Panc1 (cell line): ENCODE results near the gene FBRSL1. TPM values are rescaled to one million over a fixed set of nuclear protein-coding genes. Genes with fewer than 3 reads are reported as not detected.
A peak's percentile ranks its signal among the peaks of the same experiment; 100 is the strongest.

Experiments used
- ATAC-seq: fragments of 200-7000 bp; cut with Tn5 transposase; 2 replicates; pipeline ENCODE4 v1.9.1; 2020; ENCODE audit warnings: mild to moderate bottlenecking, moderate library complexity
- BruUV-seq: library from RNA; stranded (reverse); fragments of 400-500 nt; replicated peaks from 2 replicates; lab custom pipeline; 2021; lab: Mats Ljungman, UMichigan
- CTCF ChIA-PET: fragments of 300-600 bp; sonication (Branson Sonifier 250); formaldehyde crosslinking; loops from one replicate; lab custom pipeline; 2022; ENCODE audit warnings: antibody characterized with exemption; lab: Charles Lee
- POLR2A ChIA-PET: fragments of 300-600 bp; sonication (Branson Sonifier 250); formaldehyde crosslinking; loops from one replicate; lab custom pipeline; 2022; ENCODE audit warnings: antibody characterized with exemption; lab: Charles Lee
- DNase-seq: peaks from one replicate; pipeline ENCODE4 v3.0.0-alpha.2; 2010; ENCODE audit warnings: low read depth, low spot score
- H3K27ac ChIP-seq: 2 replicates; pipeline ENCODE4 v1.5.1; 2011; ENCODE audit warnings: mild to moderate bottlenecking, low read length, inconsistent platforms
- H3K27me3 ChIP-seq: fragments of 200-500 bp; sonication (Bioruptor generic); 2 replicates; pipeline ENCODE4 v1.6.0; 2014; ENCODE audit warnings: low read length, inconsistent platforms; ENCODE audit not compliant: control insufficient read depth, insufficient read depth
- H3K36me3 ChIP-seq: fragments of 200-500 bp; sonication (Bioruptor generic); 2 replicates; pipeline ENCODE4 v1.5.1; 2014; ENCODE audit warnings: inconsistent platforms, mild to moderate bottlenecking, low read length, moderate library complexity; ENCODE audit not compliant: control insufficient read depth, insufficient read depth
- H3K4me1 ChIP-seq: 2 replicates; pipeline ENCODE4 v1.5.1; 2011; ENCODE audit warnings: inconsistent platforms, mild to moderate bottlenecking, low read length, moderate library complexity; ENCODE audit not compliant: control insufficient read depth, insufficient read depth
- H3K4me3 ChIP-seq, 2 experiments: 2 replicates each; pipeline ENCODE4 v1.5.1; 2011 to 2012; ENCODE audit warnings: low read depth in 2 of 2, low read length in 2 of 2, mild to moderate bottlenecking in 2 of 2, inconsistent platforms in 1 of 2, moderate library complexity in 1 of 2
- H3K9me3 ChIP-seq: fragments of 200-500 bp; sonication (Bioruptor generic); 2 replicates; pipeline ENCODE4 v1.5.1; 2014; ENCODE audit warnings: low read depth, mild to moderate bottlenecking, inconsistent platforms, low read length, moderate library complexity; ENCODE audit not compliant: control insufficient read depth, insufficient read depth
- CTCF ChIP-seq: fragments of 450-650 bp; IDR thresholded peaks from 2 replicates; pipeline ENCODE4 v1.5.1; 2017; ENCODE audit warnings: mild to moderate bottlenecking
- POLR2AphosphoS5 ChIP-seq: IDR thresholded peaks from 2 replicates; pipeline ENCODE4 v1.6.1; 2012; ENCODE audit warnings: mild to moderate bottlenecking, low read depth, low read length, moderate library complexity
- REST ChIP-seq, 2 experiments: IDR thresholded peaks; 2 replicates each; pipeline ENCODE4 v1.6.1; 2011 to 2012; ENCODE audit warnings: low read depth in 2 of 2, control low read depth in 1 of 2, low read length in 1 of 2, mild to moderate bottlenecking in 1 of 2, moderate library complexity in 1 of 2; ENCODE audit not compliant: insufficient read depth in 1 of 2
- SIN3A ChIP-seq: IDR thresholded peaks from 2 replicates; pipeline ENCODE4 v1.6.1; 2012; ENCODE audit warnings: low read depth, mild to moderate bottlenecking, low read length, moderate library complexity, borderline replicate concordance; ENCODE audit not compliant: insufficient read depth
- TCF7L2 ChIP-seq: IDR thresholded peaks from 2 replicates; pipeline ENCODE4 v1.6.1; 2011; ENCODE audit warnings: mild to moderate bottlenecking, low read depth, low read length, inconsistent platforms
- in situ Hi-C: cut with HindIII; loops from 2 replicates; pipeline ENCODE4 v1.10.0; 2016; ENCODE audit warnings: low sequenced_read_pairs, low pct_unique_long_range_greater_than_20kb
- intact Hi-C: fragments of 100-400 bp; cut with micrococcal nuclease; formaldehyde crosslinking; loops from one replicate; pipeline ENCODE4 v1.10.0; 2022; ENCODE audit not compliant: unreplicated experiment
- total RNA-seq: library from RNA; stranded (reverse); gene quantifications from one replicate; pipeline ENCODE4 v1.2.1, GENCODE V29; 2021; ENCODE audit not compliant: unreplicated experiment

FBRSL1 gene
- total RNA-seq, 1 experiment from 2014 or later, result 104 TPM

- Histone ChIP-seq H3K27ac (peak overlapping the region; percentile 96), H3K4me3 (peak overlapping the region; percentile 85 to 88), H3K9me3 (no peaks in the 10 kb centered on the region), H3K27me3 (no peaks in the 10 kb centered on the region), H3K4me1 (peaks cover 4% of the 10 kb centered on the region; the same call in 1 of the 2 replicates), H3K36me3 (no peaks in the 10 kb centered on the region)
- intact Hi-C loops (no loop called here), in situ Hi-C loops (no loop called here)
- ChIA-PET CTCF (no interaction called here), POLR2A (interaction anchor here (0.6 kb wide), 1 partner anchor 69 kb away, joined by 10 read pairs; no protein-coding TSS in a partner anchor)
- no peak for DNase-seq
- ATAC-seq, result no peak
- TSS peak; percentile 89 for BruUV-seq
- TF ChIP-seq REST (IDR thresholded peaks at IDR 0.05; ENCODE audit: insufficient read depth in 1 of 2, low read depth in 2 of 2, low read length in 1 of 2) (peak in 1 of 2 experiments; percentile 62; a peak in 1 of 4 replicates), CTCF (no peak), POLR2AphosphoS5 (no peak)
Measured at GRCh38 chr12:132446633-132447326, 43.2 kb upstream of the FBRSL1 start.

- no peak overlapping the region for H3K27ac ChIP-seq
- H3K27me3 ChIP-seq, result no peaks in the 10 kb centered on the region
- ATAC-seq, result no peak
- peaks cover 4% of the 10 kb centered on the region; the same call in 1 of the 2 replicates for H3K4me1 ChIP-seq
- H3K4me3 ChIP-seq, result no peak overlapping the region
- no peak for DNase-seq
- H3K9me3 ChIP-seq, result no peaks in the 10 kb centered on the region
- TF ChIP-seq REST (IDR thresholded peaks at IDR 0.05; ENCODE audit: insufficient read depth in 1 of 2, low read depth in 2 of 2, low read length in 1 of 2) (no peak), SIN3A (no peak), TCF7L2 (no peak), CTCF (no peak), POLR2AphosphoS5 (no peak)
- ChIA-PET CTCF (no interaction called here), POLR2A (interaction anchor here (0.6 kb wide), 1 partner anchor 69 kb away, joined by 10 read pairs; no protein-coding TSS in a partner anchor)
- in situ Hi-C loops (no loop called here), intact Hi-C loops (no loop called here)
- BruUV-seq, result no TSS peak
- H3K36me3 ChIP-seq, result no peaks in the 10 kb centered on the region
Measured at GRCh38 chr12:132447327-132447720, 42.6 kb upstream of the FBRSL1 start.
